Mammary epithelial cell (primary cell): ENCODE measurements around the gene COL23A1.

Experiments used
- EZH2 ChIP-seq: IDR thresholded peaks from 2 replicates; pipeline ENCODE4 v1.6.1; 2012; ENCODE audit warnings: low read length, inconsistent platforms, borderline replicate concordance
- TF ChIP-seq, protein P1 (sequence below), 2 donors: IDR thresholded peaks in 1 of 2; conservative IDR thresholded peaks in 1 of 2; 2 replicates each; pipeline ENCODE4 v1.5.1; 2011 to 2012; ENCODE audit warnings: inconsistent platforms in 2 of 2, low read length in 2 of 2, mild to moderate bottlenecking in 2 of 2, control low read depth in 1 of 2, low read depth in 1 of 2; ENCODE audit not compliant: insufficient read depth in 1 of 2; ENCODE audit errors: extremely low read depth in 1 of 2

DNA sequence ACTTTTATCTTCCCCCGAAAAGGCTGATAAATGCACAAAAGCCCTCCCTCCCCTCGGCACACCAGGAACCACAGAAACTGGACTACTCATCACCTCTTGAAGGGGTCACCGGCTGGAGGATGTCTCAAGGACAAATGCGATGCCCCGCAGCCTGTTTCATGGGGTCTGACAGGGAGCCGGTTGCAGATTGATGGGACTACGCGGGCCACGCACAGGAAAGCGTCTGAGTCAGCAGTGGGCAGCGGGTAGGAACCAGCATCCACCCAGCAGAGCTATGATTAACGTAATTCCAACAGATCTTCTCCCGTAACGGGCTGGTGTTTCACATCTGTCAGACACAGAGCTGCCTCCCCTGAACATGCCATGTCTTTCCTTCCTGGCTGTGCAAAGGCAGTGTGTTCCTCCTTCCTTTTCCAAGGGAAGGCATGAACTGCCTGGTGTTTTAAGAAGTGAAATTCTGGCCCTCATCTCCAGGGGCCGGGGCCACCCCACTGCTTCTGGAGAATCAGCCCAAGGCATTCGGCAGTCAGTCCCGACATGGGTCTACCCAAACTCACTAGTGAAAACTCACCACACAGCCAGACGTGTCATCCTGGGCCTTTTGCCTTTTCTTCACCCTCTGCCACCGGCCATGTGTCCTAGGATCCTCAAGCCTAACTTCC, 213.1 kb downstream of the COL23A1 start:
- TF ChIP-seq, protein P1, sequence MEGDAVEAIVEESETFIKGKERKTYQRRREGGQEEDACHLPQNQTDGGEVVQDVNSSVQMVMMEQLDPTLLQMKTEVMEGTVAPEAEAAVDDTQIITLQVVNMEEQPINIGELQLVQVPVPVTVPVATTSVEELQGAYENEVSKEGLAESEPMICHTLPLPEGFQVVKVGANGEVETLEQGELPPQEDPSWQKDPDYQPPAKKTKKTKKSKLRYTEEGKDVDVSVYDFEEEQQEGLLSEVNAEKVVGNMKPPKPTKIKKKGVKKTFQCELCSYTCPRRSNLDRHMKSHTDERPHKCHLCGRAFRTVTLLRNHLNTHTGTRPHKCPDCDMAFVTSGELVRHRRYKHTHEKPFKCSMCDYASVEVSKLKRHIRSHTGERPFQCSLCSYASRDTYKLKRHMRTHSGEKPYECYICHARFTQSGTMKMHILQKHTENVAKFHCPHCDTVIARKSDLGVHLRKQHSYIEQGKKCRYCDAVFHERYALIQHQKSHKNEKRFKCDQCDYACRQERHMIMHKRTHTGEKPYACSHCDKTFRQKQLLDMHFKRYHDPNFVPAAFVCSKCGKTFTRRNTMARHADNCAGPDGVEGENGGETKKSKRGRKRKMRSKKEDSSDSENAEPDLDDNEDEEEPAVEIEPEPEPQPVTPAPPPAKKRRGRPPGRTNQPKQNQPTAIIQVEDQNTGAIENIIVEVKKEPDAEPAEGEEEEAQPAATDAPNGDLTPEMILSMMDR (conservative IDR thresholded peaks at IDR 0.05 in 1 of 2, IDR thresholded peaks at IDR 0.05 in 1 of 2; ENCODE audit: extremely low read depth in 1 of 2, insufficient read depth in 1 of 2, low read depth in 1 of 2, low read length in 2 of 2) = no peak
- no peak for TF ChIP-seq EZH2
